HG03045 (cell line): ENCODE data around the gene FAM25C.
"Not testable (repeated sequence)": the region's sequence is repeated elsewhere in the genome, so short reads cannot be mapped to it uniquely, and the experiment has no call there.

Experiments
- ATAC-seq: cut with Tn5 transposase; IDR thresholded peaks from one replicate; pipeline ENCODE4 v1.9.1; 2021; ENCODE audit warnings: mild to moderate bottlenecking, moderate library complexity; ENCODE audit not compliant: unreplicated experiment

Gene FAM25C

GRCh38 chr10:47959677-47960076, 39.9 kb downstream of the FAM25C start:
- not testable (repeated sequence) for ATAC-seq

GRCh38 chr10:47957158-47957557, 42.4 kb downstream of the FAM25C start:
- not testable (repeated sequence) for ATAC-seq

GRCh38 chr10:47947424-47947823, 52.2 kb downstream of the FAM25C start:
- ATAC-seq, result not testable (repeated sequence)
